ENCODE data around the gene PUS1. TPM values are rescaled to one million over a fixed set of nuclear protein-coding genes. Genes with fewer than 3 reads are reported as not detected.

Gene PUS1
- total RNA-seq, 1 donor from 2014 or later, result 22.7 TPM

- H3K36me3 ChIP-seq, result peaks cover 64 to 70% of the 10 kb centered on the region in 2 donors
- no peak for DNase-seq (ENCODE audit: low spot score in 2 of 2)
- H3K27me3 ChIP-seq, result no peaks in the 10 kb centered on the region
- intact Hi-C loops (cut with DNase I), result no loop called here
- H3K9me3 ChIP-seq, result no peaks in the 10 kb centered on the region
- no peak overlapping the region for H3K27ac ChIP-seq
- TF ChIP-seq CTCF (IDR thresholded peaks at IDR 0.05), result no peak
- H3K4me1 ChIP-seq, result peaks cover 0 to 4% of the 10 kb centered on the region in 2 donors
- no peak overlapping the region for H3K4me3 ChIP-seq
Measured at GRCh38 chr12:131919366-131920156, 9.5 kb upstream of the PUS1 start.

- peaks cover 0 to 5% of the 10 kb centered on the region in 2 donors for H3K4me1 ChIP-seq
- H3K36me3 ChIP-seq, result peaks cover 58 to 65% of the 10 kb centered on the region in 2 donors
- no peaks in the 10 kb centered on the region for H3K27me3 ChIP-seq
- no peak overlapping the region for H3K27ac ChIP-seq
- intact Hi-C loops (cut with DNase I), result no loop called here
- no peaks in the 10 kb centered on the region for H3K9me3 ChIP-seq
- no peak overlapping the region for H3K4me3 ChIP-seq
- DNase-seq (ENCODE audit: low spot score in 2 of 2), result no peak
- TF ChIP-seq CTCF (IDR thresholded peaks at IDR 0.05), result no peak
Measured at GRCh38 chr12:131920157-131920508, 8.9 kb upstream of the PUS1 start.

GRCh38 chr12:131920902-131921840 is 7.9 kb upstream of the PUS1 start:
- Histone ChIP-seq H3K4me3 (no peak overlapping the region), H3K36me3 (peaks cover 47 to 54% of the 10 kb centered on the region in 2 donors), H3K27ac (no peak overlapping the region), H3K9me3 (no peaks in the 10 kb centered on the region), H3K4me1 (peaks cover 0 to 5% of the 10 kb centered on the region in 2 donors), H3K27me3 (no peaks in the 10 kb centered on the region)
- no peak for DNase-seq (ENCODE audit: low spot score in 2 of 2)
- intact Hi-C loops (cut with DNase I), result no loop called here
- no peak for TF ChIP-seq CTCF (IDR thresholded peaks at IDR 0.05)

GRCh38 chr12:131921866-131922769 is 7.0 kb upstream of the PUS1 start:
- TF ChIP-seq CTCF (IDR thresholded peaks at IDR 0.05), result no peak
- no peak overlapping the region for H3K4me3 ChIP-seq
- peaks cover 0 to 5% of the 10 kb centered on the region in 2 donors for H3K4me1 ChIP-seq
- H3K9me3 ChIP-seq, result no peaks in the 10 kb centered on the region
- H3K36me3 ChIP-seq, result peaks cover 40 to 47% of the 10 kb centered on the region in 2 donors
- H3K27me3 ChIP-seq, result no peaks in the 10 kb centered on the region
- no peak for DNase-seq (ENCODE audit: low spot score in 2 of 2)
- intact Hi-C loops (cut with DNase I), result no loop called here
- no peak overlapping the region for H3K27ac ChIP-seq

GRCh38 chr12:131922772-131923171 is 6.3 kb upstream of the PUS1 start:
- TF ChIP-seq CTCF (IDR thresholded peaks at IDR 0.05), result no peak
- peaks cover 35 to 41% of the 10 kb centered on the region in 2 donors for H3K36me3 ChIP-seq
- H3K4me1 ChIP-seq, result peaks cover 0 to 5% of the 10 kb centered on the region in 2 donors

More at GRCh38 chr12:131922772-131923171, 6.3 kb upstream of the PUS1 start:
- intact Hi-C loops (cut with DNase I), result no loop called here
- no peak overlapping the region for H3K27ac ChIP-seq
- H3K9me3 ChIP-seq, result no peaks in the 10 kb centered on the region
- no peaks in the 10 kb centered on the region for H3K27me3 ChIP-seq
- H3K4me3 ChIP-seq, result no peak overlapping the region
- DNase-seq (ENCODE audit: low spot score in 2 of 2), result no peak

Data from ascending aorta (tissue), 2 donors.